ENCODE data around the gene TAS1R3.

Gene TAS1R3

GRCh38 chr1:1354271-1355247 is 23.5 kb downstream of the TAS1R3 start:
- no peak overlapping the region for H3K27ac Mint-ChIP-seq (ENCODE audit: low read depth)
- H3K36me3 Mint-ChIP-seq (ENCODE audit: insufficient read depth) = peaks cover 2% of the 10 kb centered on the region
- H3K4me3 Mint-ChIP-seq = no peak overlapping the region
- peak; percentile 37 for ATAC-seq (replicated peaks; ENCODE audit: extremely low read depth, poor library complexity, severe bottlenecking)
- DNase-seq (ENCODE audit: low spot score in 2 of 2) = no peak
- peaks cover 41% of the 10 kb centered on the region for H3K27me3 Mint-ChIP-seq
- H3K4me1 Mint-ChIP-seq = peaks cover 12% of the 10 kb centered on the region
- no peaks in the 10 kb centered on the region for H3K9me3 Mint-ChIP-seq

- no peak overlapping the region for H3K4me3 Mint-ChIP-seq
- peaks cover 12% of the 10 kb centered on the region for H3K4me1 Mint-ChIP-seq
- ATAC-seq (replicated peaks; ENCODE audit: extremely low read depth, poor library complexity, severe bottlenecking) (no peak), DNase-seq (ENCODE audit: low spot score in 2 of 2) (no peak)
- H3K27me3 Mint-ChIP-seq = peaks cover 41% of the 10 kb centered on the region
- H3K36me3 Mint-ChIP-seq (ENCODE audit: insufficient read depth) = peaks cover 2% of the 10 kb centered on the region
- H3K27ac Mint-ChIP-seq (ENCODE audit: low read depth) = no peak overlapping the region
- no peaks in the 10 kb centered on the region for H3K9me3 Mint-ChIP-seq
Observed at GRCh38 chr1:1355416-1355815, 24.3 kb downstream of the TAS1R3 start.

GRCh38 chr1:1356166-1356795 is 25.2 kb downstream of the TAS1R3 start:
- H3K27me3 Mint-ChIP-seq = peaks cover 49% of the 10 kb centered on the region
- no peak overlapping the region for H3K27ac Mint-ChIP-seq (ENCODE audit: low read depth)
- no peak overlapping the region for H3K4me3 Mint-ChIP-seq
- no peak for DNase-seq (ENCODE audit: low spot score in 2 of 2)
- ATAC-seq (replicated peaks; ENCODE audit: extremely low read depth, poor library complexity, severe bottlenecking) = no peak
- no peaks in the 10 kb centered on the region for H3K9me3 Mint-ChIP-seq
- H3K4me1 Mint-ChIP-seq = peaks cover 17% of the 10 kb centered on the region
- H3K36me3 Mint-ChIP-seq (ENCODE audit: insufficient read depth) = peaks cover 2% of the 10 kb centered on the region

DNA sequence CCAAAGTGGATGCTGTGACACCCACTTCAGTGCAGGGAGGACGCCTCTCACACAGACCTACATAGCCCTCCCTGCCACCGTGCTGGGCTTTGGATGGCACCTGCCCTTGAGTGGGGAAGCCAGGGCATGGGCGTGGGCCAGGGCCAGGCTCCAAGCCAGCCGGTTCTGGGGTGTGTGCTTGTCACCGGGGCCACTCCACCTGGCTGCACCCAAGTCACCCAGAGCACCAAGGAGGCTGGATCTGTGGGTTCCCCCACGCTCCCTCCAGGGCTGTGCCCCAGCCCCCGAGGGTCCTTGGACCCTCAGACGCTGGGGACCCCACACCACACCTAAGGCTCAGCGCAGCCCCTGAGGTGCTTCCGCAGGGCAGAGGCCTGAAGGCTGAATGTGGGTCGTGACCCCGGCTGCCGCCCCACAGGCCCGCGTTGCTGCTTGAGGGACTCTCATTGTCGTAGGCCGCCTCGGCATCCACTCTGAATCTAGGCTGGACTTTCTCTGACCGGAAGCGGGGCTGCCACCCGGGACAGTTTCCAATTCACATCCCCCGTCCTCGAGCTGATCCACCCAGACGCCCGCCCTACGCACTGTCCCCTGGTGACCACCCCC is 25.8 kb downstream of the TAS1R3 start:
- no peak overlapping the region for H3K4me3 Mint-ChIP-seq
- DNase-seq (ENCODE audit: low spot score in 2 of 2) = no peak
- peaks cover 2% of the 10 kb centered on the region for H3K36me3 Mint-ChIP-seq (ENCODE audit: insufficient read depth)
- H3K4me1 Mint-ChIP-seq = peaks cover 16% of the 10 kb centered on the region
- peaks cover 50% of the 10 kb centered on the region for H3K27me3 Mint-ChIP-seq
- H3K27ac Mint-ChIP-seq (ENCODE audit: low read depth) = no peak overlapping the region
- H3K9me3 Mint-ChIP-seq = no peaks in the 10 kb centered on the region
- ATAC-seq (replicated peaks; ENCODE audit: extremely low read depth, poor library complexity, severe bottlenecking) = no peak

GRCh38 chr1:1357871-1358432 is 26.9 kb downstream of the TAS1R3 start:
- Mint-ChIP-seq H3K9me3 (no peaks in the 10 kb centered on the region), H3K4me1 (peaks cover 10% of the 10 kb centered on the region), H3K27ac (ENCODE audit: low read depth) (no peak overlapping the region), H3K4me3 (no peak overlapping the region), H3K27me3 (peaks cover 39% of the 10 kb centered on the region), H3K36me3 (ENCODE audit: insufficient read depth) (no peaks in the 10 kb centered on the region)
- DNase-seq (ENCODE audit: low spot score in 2 of 2) = no peak
- no peak for ATAC-seq (replicated peaks; ENCODE audit: extremely low read depth, poor library complexity, severe bottlenecking)

- ATAC-seq (replicated peaks; ENCODE audit: extremely low read depth, poor library complexity, severe bottlenecking) (no peak), DNase-seq (ENCODE audit: low spot score in 2 of 2) (no peak)
- H3K4me1 Mint-ChIP-seq = peaks cover 10% of the 10 kb centered on the region
- no peaks in the 10 kb centered on the region for H3K9me3 Mint-ChIP-seq
- H3K27me3 Mint-ChIP-seq = peaks cover 37% of the 10 kb centered on the region
- no peak within 1 kb of the TSS for H3K27ac Mint-ChIP-seq (ENCODE audit: low read depth)
- no peak within 1 kb of the TSS for H3K4me3 Mint-ChIP-seq
- H3K36me3 Mint-ChIP-seq (ENCODE audit: insufficient read depth) = no peaks in the 10 kb centered on the region
Observed at GRCh38 chr1:1358433-1359271, 27.6 kb downstream of the TAS1R3 start, which contains the start of gene MXRA8. MXRA8 (minus strand) TSS chr1:1358555; CDS start chr1:1358504, 51 bp downstream.

GRCh38 chr1:1359308-1359663 is 28.2 kb downstream of the TAS1R3 start:
- no peaks in the 10 kb centered on the region for H3K36me3 Mint-ChIP-seq (ENCODE audit: insufficient read depth)
- no peaks in the 10 kb centered on the region for H3K9me3 Mint-ChIP-seq
- H3K4me1 Mint-ChIP-seq = peaks cover 10% of the 10 kb centered on the region
- DNase-seq (ENCODE audit: low spot score in 2 of 2) = no peak
- H3K27me3 Mint-ChIP-seq = peaks cover 37% of the 10 kb centered on the region
- H3K27ac Mint-ChIP-seq (ENCODE audit: low read depth) = no peak overlapping the region
- no peak overlapping the region for H3K4me3 Mint-ChIP-seq
- ATAC-seq (replicated peaks; ENCODE audit: extremely low read depth, poor library complexity, severe bottlenecking) = no peak

GRCh38 chr1:1359664-1360468 is 28.8 kb downstream of the TAS1R3 start:
- H3K4me3 Mint-ChIP-seq = no peak overlapping the region
- no peak for ATAC-seq (replicated peaks; ENCODE audit: extremely low read depth, poor library complexity, severe bottlenecking)

DNA sequence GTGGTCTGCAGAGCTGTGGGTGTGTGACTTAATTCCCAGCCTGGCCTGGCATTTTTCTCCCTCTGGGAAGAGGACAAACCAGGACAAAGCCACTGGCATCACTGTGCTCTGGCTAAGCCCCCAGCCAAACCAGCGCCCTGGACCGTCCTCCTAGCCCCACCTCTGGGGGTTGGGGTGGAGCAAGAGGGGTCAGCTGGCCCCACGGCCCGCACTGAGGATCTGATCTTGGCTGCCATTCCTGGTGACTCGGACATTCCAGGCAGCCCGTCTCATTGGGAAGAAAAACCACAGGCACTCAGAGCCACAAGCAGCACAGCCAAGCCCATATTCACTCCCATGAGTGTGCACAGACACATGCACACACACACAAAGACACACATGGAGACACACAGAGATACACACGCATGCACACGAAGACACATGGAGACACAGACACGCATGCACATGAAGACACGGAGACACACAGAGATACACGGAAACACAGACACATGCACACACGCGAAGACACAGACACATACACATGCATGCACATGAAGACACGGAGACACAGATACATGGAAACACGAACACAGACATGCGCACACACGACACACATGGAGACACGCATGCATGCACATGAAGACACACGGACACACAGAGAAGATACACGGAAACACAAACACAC is 29.6 kb downstream of the TAS1R3 start:
- Mint-ChIP-seq H3K27me3 (peaks cover 37% of the 10 kb centered on the region), H3K9me3 (no peaks in the 10 kb centered on the region), H3K4me3 (no peak overlapping the region), H3K27ac (ENCODE audit: low read depth) (no peak overlapping the region), H3K36me3 (ENCODE audit: insufficient read depth) (no peaks in the 10 kb centered on the region), H3K4me1 (peaks cover 10% of the 10 kb centered on the region)
- ATAC-seq (replicated peaks; ENCODE audit: extremely low read depth, poor library complexity, severe bottlenecking) = no peak
- no peak for DNase-seq (ENCODE audit: low spot score in 2 of 2)

More at GRCh38 chr1:1359664-1360468, 28.8 kb downstream of the TAS1R3 start:
- H3K27me3 Mint-ChIP-seq = peaks cover 37% of the 10 kb centered on the region
- no peaks in the 10 kb centered on the region for H3K36me3 Mint-ChIP-seq (ENCODE audit: insufficient read depth)
- H3K4me1 Mint-ChIP-seq = peaks cover 10% of the 10 kb centered on the region
- DNase-seq (ENCODE audit: low spot score in 2 of 2) = no peak
- no peak overlapping the region for H3K27ac Mint-ChIP-seq (ENCODE audit: low read depth)
- no peaks in the 10 kb centered on the region for H3K9me3 Mint-ChIP-seq

GRCh38 chr1:1361233-1361981 is 30.3 kb downstream of the TAS1R3 start:
- ATAC-seq (replicated peaks; ENCODE audit: extremely low read depth, poor library complexity, severe bottlenecking) (no peak), DNase-seq (ENCODE audit: low spot score in 2 of 2) (no peak)
- H3K4me1 Mint-ChIP-seq = peaks cover 10% of the 10 kb centered on the region
- no peaks in the 10 kb centered on the region for H3K9me3 Mint-ChIP-seq
- no peak overlapping the region for H3K4me3 Mint-ChIP-seq
- no peak overlapping the region for H3K27ac Mint-ChIP-seq (ENCODE audit: low read depth)
- H3K36me3 Mint-ChIP-seq (ENCODE audit: insufficient read depth) = no peaks in the 10 kb centered on the region
- peaks cover 37% of the 10 kb centered on the region for H3K27me3 Mint-ChIP-seq
